NCI-H2029 (cell line): ENCODE data around the gene BEND3.
"Not testable (repeated sequence)": the region's sequence is repeated elsewhere in the genome, so short reads cannot be mapped to it uniquely, and the experiment has no call there.

Source experiments
- DNase-seq: peaks from one replicate; lab custom pipeline; 2025; lab: John Stamatoyannopoulos, UW

BEND3 gene

DNA sequence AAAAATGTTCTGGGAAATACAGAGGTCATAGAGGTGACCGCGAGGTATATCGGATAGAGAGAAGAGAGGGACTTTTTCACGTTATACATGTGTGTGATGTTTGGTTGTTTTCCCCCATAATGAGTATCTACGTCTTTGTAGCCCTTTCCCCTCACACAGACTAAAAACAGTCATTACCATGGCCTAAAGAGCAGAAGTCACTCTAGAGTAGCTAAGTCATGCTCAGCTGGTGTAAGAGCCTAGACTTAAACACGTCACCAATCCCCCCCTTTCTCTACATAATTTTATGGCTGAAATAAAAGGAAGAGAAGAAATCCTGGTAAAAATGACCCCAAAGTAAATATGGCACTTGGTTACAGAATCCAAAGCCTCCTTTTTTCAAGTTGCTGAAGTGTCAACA is 6.0 kb upstream of the BEND3 start:
- no peak for DNase-seq

DNA sequence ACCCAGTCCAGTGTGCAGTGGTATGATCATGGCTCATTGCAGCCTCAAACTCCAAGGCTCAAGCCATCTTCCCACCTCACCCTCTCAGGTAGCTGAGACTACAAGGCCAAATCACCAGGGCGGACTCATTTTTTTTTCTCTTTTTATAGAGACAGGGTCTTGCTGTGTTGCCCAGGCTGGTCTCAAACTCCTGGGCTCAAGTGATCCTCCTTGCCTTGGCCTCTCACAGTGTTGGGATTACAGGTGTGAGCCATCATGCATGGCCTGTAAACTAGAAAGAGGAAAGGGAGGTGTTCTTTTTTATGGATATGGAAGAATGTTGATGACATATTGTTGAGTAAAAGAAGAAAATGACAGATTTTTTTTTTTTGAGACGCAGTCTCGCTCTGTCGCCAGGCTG is 5.1 kb upstream of the BEND3 start:
- DNase-seq, result no peak

DNA sequence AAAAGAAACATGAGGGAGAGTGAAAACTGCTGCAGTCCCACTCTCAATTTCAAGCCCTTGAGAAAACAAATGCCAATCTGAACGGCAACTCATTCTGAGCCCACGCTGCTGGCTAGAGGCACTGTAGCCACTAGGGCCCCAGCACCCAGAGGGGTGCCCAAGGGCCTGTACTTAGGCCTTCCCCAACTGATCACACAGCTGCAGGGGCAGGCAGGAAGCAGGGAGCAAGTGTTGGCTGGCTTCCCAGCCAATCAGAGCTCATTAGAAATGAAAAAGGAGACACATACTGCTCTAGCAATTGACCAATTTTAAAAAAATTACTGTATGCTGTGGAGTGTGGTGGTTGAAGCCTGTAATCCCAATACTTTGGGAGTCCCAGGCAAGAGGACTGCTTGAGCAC is 3.7 kb upstream of the BEND3 start:
- DNase-seq, result peak; percentile 26

DNA sequence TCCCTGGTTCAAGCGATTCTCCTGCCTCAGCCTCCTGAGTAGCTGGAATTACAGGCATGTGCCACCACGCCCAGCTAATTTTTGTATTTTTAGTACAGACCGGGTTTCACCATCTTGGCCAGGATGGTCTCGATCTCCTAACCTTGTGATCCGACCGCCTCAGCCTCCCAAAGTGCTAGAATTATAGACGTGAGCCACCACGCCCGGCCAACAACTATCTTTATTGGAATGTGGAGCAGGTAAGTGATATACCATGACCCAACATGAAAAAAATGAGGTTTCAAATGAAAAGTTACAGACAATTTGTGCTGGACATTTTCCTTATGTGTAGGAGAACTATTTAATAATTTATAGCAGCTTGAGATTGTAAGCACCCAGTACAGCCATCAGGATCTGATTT is 3.2 kb upstream of the BEND3 start:
- DNase-seq, result not testable (repeated sequence)

DNA sequence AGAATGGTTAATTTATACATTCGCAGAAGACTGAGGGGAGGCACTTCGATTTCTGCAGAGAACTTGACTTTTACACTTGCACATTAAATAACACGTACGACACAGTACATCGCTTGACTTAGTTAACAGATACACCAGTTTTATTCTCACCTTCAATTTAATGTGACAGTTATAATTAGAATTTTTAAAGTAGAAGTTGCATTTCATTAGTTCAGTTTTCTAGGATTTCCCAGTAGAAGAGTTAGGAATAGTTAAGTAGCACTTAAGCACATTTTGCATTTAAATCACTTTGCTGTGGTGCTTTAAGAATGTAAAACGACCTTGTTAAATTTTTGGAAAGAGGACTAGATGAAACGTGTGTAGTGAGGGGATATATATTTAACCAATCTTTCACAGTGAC is 1.6 kb upstream of the BEND3 start:
- no peak for DNase-seq

DNA sequence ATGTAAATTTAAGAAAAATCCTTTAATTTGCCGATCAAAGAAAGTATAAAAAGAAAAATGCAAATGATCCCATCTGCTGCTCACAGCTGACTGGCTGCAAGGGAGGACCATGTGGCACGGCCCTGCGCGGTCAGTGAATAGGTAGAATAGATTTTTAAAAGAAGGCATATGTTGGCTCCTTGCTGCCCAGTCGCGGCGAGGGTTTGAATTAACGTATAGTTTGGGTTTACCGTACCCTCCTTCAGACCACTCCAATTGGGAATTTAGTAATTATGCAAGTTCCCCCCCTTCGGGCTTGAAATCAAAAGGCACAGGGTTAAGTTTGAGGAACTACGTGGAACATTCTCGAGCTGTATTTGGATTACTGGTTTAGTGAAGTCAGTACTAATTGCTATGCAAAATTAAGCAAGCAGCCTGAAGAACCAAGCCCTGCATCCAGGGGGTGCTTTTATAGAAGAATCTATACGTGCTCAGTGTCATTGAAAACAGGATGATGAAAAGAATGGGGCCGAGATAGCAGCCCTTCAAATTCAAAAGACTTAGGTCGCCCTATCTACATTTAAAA is 1.1 kb upstream of the BEND3 start:
- DNase-seq, result no peak

DNA sequence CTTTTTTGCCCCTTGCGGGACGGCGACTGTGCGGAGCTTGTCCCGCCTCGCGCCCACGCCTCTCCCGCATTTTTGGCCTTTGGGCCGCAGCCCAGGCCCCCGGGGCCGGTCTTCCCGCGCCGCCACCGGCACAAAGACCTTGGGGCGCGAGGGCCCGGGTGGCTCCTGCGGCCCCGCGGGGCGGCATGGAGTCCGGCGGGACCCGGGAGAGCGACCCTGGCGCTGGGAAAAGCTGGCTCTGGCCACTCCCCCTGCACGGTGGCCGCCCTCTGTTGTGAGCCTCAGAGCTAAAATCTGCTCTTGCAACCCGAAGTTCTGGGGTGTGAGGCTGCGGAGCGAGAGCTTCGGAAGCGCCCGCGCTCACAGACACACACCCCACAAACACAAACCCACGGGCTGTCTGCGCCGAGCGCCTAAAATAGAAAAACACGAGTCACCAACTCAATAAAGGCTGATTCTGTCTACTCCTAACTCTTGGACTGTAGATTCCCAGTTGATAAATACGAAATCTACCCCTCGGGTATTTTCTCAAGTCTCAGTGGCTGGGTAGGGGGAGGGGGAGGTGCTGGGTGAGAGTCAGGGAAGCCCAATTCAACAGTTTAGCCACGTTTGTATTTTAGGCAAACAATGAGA is 496 bp upstream of the BEND3 start:
- DNase-seq, result peak; percentile 55

DNA sequence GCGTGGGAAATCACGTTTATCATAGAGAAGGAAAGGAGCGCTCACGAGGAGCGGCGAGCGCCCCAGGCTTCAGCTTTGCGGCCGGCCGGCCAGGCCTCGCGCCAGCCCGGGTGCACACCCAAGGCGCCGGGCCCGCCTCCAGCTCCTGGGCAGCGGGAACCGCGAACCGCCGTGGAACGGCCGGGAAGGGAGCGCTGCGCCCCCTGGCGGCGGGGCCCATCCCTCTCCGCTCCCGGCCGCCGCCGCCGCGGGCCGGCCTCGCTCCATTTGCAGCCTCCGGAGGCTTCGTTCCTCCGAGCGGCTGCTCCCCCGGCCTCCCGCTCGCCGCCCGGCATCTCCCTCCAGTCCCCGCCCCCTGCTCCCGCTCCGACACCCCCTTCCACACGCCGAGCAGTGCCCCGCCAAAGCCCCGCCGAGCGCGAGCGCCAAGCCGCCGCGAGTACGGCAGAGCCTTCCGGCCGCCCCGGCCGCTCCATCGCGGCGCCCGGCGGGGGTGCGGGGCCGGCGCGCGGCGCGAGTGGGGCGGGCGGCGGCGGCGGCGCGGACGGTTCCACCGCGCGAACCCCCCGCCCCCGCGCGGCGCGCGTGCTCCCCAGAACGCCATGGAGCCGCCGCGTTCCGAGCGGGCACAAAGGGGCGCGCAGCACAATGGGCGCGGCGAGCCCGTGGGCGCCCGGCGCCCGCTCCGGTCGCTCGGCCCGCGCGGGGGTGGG is 946 bp downstream of the BEND3 start:
- DNase-seq, result peak; percentile 84

DNA sequence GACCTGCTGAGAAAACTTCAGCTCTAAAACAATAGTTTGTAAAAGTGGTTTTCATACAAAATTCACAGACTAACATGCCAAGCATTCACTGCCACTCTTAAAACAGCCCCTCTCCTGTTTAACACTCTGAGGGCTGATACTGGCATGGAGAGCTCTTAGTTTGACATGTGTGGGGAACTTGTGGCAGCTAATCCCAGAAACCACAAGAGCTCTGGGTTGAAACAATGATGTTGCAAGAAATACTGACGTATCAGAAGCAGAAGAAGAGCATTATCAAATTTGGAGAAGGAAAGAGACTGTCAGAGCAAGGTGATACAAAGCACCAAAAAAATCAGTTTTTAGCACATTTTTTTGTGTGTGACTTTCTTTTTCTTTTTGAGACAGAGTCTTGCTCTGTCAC is 5.1 kb downstream of the BEND3 start:
- no peak for DNase-seq

DNA sequence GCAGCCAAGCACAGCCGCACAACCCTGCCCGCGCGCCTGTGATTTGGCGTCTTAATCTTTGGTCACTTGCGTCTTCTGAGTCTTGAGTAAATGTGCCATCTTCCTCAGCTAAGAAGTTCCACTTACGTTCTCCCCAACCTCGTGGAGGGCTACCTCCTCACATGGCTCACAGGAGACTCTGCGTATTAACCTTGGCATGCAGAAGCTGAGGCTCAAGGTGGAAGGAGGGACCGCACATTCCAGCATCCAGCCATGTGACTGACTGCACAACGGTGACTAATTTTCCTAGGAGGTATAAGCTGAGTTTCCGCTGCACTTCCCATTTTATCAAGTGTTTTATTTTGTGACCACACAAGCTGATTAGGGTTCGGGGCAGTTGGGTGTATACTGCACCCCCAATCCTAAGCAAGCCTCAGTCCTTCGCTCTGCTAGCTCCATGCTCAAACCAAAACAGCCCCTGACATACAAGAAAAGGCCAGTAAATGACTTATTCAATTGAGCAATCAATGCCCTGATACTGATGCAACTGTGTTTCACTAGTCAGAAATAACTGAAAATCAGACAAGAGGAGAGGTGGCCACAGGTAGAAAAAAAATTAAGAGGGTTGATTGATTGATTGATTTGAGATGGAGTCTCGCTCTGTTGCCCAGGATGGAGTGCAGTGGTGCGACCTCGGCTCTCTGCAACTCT is 7.0 kb downstream of the BEND3 start:
- DNase-seq, result no peak

DNA sequence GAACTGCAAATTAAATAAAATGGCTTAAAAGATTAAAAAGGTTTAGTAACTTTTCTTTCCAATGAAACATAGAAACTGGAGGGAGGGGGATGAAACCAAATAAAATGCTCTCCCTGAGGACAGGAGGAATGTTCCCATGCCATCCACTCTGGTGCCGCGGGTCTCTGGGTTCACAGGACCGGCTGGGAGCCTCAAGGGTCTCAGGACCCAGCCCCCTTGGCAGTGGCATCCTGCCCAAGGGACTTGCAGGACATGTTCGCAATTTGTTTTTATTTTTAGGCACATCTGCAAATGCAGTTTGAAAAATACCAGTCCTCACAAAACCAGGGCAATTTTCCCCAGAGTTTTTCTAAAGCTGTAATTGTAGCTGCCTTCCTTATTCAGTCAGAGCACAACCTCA is 7.5 kb downstream of the BEND3 start:
- no peak for DNase-seq

DNA sequence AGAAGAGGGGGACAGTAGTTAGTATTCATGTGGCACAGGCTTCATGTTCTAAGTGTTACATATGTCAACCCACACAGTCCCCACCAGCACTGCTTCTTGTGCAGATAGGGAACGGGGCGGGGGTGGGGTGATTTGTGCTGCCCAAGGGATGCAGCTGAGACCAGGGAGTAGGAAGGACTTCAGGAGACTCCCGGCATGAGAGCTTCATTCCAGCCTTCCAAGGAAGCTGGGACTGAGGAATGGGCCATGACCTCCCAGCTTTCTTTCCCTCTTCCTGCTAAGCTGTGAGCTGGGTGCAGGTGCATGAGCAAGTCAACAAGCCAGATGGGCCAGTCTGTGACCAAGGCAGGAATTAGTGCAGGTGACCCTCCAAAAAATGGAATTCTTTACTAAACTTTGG is 9.2 kb downstream of the BEND3 start:
- DNase-seq, result no peak

DNA sequence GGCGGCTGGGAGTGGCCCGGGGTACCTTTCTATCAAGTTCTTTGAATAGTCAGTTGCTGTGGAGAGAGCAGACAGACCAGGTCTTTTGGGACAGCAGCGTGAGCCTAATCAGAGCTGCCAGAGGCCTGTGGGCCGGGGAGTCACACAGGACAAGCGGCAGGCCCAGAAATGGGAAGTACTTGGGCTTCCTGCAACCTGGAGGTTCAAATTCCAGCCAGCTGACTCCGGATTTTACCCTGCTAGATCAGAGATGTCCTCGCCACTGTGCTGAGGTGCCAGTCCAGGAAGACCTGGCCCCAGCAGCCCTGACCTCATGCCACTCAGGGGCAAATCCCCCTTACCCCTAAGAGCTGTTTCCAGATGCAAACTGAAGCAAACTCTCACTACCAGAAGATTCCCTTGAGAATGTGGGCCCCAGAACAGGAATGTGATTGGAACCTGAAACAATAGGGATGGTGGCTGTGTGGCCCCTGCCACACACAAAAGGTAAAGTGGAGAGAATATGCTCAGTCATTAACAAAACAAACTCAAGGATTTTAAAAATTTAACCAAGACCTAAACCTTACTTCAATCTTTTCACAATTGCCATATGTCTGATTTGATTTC is 9.7 kb downstream of the BEND3 start:
- DNase-seq, result no peak

DNA sequence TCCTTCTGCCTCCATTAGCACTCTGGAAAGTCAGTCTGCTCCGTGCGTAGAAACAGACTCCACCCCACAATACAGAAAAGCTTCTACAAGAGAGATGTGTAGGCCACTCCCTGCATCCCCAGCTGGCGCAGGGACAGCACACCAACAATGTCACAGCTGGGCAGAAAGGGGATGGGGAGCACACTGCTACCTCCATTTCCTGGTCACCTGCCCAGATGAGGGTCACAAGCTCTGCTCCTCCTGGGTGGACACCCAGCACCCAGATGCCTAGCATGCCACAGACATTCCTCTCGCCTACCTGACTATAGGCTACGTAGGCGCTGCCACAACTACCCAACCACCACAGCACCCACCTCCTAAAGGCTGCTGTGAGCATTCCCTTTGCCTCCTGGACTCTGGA is 12.2 kb downstream of the BEND3 start:
- no peak for DNase-seq

DNA sequence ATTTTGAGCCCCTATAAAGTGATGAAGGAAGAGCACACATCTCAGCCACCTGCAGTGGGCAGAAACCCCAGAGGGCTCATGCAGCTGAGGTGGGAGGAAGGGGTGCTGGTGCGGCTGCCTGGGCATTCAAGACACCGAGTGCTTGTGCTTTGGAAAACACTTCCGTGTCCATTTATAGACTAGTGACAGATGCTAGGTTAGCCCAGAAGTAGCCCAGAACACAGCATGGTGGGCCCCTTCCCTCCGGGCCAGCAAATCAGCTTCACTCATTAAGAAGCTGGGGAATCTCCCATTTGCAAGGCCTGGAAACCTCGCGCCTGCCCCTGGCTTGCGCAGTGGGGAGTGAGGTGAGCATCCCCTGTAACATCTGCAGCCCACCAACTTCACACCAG is 12.9 kb downstream of the BEND3 start:
- no peak for DNase-seq

DNA sequence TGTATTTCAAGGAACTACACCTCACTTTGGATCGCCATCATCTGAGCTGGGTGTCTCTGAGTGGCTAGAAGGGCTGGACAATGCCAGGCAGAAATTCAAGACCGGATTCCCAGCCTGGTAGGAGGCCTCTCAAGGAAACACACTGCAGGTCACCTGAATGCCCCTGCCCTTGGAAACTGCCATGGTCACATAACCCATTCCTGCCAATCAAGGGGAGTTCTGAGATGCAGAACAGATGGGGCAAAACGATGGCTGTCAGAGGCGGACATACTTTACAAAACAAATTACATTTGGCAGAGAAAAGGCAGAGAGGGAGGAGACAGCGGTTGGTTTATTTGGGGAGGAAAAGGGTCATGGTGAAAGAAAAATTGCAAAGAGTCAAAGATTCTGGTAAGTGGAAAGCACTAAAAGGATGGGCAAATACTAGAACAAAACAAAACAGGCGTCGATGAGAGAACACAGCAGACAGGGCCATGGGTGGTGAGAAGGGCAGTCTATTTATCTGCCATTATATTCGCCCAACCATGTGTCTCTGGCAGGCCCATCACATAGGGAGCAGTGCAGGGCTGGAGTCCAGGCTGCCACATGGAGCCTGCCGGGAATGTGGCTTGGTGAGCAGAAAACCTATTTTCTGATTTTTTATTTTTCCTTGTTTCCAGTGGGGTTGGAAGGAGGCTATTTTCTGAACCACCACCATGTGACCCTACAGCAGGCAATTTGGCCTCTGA is 13.5 kb downstream of the BEND3 start:
- DNase-seq, result no peak

DNA sequence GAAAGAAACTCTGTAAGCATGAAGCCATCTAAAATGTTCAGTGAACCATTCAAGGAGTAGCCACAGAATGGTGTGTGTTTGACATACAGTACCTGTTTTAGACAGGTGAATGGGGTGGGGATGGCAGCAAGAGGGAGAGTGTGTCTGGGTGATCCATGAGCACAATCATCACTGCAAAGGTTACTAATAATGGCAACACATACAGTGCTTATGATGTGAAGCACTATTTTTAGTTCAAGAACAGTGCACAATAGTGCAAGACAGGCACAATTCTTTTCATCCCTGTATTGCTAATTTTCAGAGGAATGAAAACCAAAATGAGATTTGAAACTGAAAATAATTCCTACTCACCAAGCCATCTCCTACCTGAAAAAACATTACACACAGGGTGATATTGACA is 14.1 kb downstream of the BEND3 start:
- no peak for DNase-seq

DNA sequence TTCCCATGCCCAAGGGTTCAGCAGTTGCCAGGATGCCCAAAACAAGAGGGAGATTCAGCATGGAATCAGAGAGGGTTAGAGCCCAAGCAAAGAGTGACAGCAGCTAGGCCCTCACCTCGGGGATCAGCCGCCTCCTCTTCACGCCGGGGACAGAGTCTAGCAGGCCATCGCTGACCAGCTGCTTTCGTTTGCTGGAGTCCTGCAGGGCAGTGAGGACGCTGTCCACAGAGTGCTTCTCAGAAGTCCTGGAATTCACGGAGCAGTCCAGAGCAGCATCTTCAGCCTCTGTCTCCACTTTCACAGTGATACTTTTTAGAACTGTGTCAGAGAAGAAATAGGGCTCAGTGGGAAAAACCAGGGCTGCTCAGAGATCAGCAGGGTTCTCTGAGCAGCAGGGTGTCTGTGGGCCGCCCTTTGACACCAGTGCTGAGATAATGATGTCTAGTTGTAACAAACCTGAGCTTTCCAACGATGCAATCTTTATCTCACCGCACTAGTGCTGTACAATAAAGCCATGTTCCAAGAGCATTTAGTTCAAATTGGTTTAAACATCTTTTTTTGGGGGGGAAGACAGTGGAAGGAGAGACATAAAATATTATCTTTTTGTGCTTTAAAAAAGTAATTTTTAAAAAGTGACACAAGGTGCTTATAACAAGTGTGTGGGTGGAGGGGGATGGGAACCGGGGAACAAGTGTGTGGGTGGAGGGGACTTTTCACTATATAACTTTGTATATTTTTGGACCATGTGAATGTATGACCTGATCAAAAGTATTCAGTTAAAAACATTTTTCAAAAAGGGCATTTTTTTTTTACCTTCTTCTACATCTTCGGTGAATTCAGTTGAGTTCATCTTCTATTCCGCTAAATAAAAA is 16.6 kb downstream of the BEND3 start:
- DNase-seq, result no peak

DNA sequence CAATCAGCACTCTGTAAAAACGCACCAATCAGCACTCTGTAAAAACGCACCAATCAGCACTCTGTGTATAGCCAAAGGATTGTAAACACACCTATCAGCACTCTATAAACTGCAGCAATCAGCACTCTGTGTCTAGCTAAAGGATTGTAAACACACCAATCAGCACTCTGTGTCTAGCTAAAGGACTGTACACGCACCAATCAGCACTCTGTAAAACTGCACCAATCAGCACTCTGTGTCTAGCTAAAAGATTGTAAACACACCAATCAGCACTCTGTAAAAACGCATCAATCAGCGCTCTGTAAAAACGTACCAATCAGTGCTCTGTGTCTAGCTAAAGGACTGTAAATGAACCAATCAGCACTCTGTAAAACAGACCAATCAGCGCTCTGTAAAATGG is 30.9 kb downstream of the BEND3 start:
- not testable (repeated sequence) for DNase-seq

DNA sequence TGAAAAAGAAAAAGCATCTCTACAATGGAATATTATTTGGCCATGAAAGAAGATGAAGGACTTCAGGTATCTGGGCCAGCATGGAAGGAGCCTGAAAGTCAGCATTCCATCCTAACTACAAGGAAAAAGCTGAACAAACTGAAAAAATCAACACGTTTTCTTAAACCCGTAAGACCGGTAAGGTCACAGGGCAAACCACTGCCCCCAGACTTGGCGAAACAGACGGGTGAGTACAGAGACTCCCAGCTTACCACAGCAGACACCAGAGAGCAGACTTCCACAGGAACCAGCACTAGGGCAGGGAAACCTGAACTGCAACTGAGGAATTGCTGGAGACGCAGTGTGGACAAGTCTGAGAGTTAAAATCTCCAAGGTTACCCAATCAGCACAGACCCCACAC is 31.4 kb downstream of the BEND3 start:
- no peak for DNase-seq
